Endothelial cell (in vitro differentiated cells): ENCODE results near the gene HAND2. TPM values are rescaled to one million over a fixed set of nuclear protein-coding genes. Genes with fewer than 3 reads are reported as not detected.
A peak's percentile ranks its signal among the peaks of the same experiment; 100 is the strongest.

Experiments
- DNase-seq: peaks from one replicate; pipeline ENCODE4 v3.0.0; 2021; ENCODE audit warnings: low spot score
- H3K27ac Mint-ChIP-seq: one replicate; pipeline ENCODE4 v1.8.0; 2021; ENCODE audit warnings: mixed read lengths, inconsistent platforms; ENCODE audit not compliant: unreplicated experiment
- H3K27me3 Mint-ChIP-seq: one replicate; pipeline ENCODE4 v1.8.0; 2021; ENCODE audit warnings: mild to moderate bottlenecking, moderate library complexity, mixed read lengths, inconsistent platforms; ENCODE audit not compliant: unreplicated experiment
- H3K36me3 Mint-ChIP-seq: one replicate; pipeline ENCODE4 v1.8.0; 2021; ENCODE audit warnings: mild to moderate bottlenecking, low read depth, mixed read lengths, inconsistent platforms; ENCODE audit not compliant: unreplicated experiment
- H3K4me1 Mint-ChIP-seq: one replicate; pipeline ENCODE4 v1.8.0; 2021; ENCODE audit warnings: mild to moderate bottlenecking, mixed read lengths, inconsistent platforms; ENCODE audit not compliant: unreplicated experiment
- H3K4me3 Mint-ChIP-seq: one replicate; pipeline ENCODE4 v1.8.0; 2021; ENCODE audit warnings: mild to moderate bottlenecking, mixed read lengths, inconsistent platforms; ENCODE audit not compliant: unreplicated experiment
- H3K9me3 Mint-ChIP-seq: one replicate; pipeline ENCODE4 v1.8.0; 2021; ENCODE audit warnings: mixed read lengths, inconsistent platforms; ENCODE audit not compliant: unreplicated experiment
- CTCF ChIP-seq: fragments of 200-600 bp; sonication (generic); IDR thresholded peaks from one replicate; pipeline ENCODE4 v1.5.0; 2021; ENCODE audit warnings: antibody characterized with exemption; ENCODE audit not compliant: unreplicated experiment
- total RNA-seq: library from RNA; stranded (reverse); fragmentation: NEBNext Ultra II Directional; extraction: Animal tissue kit (Norgen Biotek cat#: 25700); gene quantifications from one replicate; pipeline ENCODE4 v1.2.1, GENCODE V29; 2021; ENCODE audit not compliant: unreplicated experiment

The HAND2 gene
- total RNA-seq, 1 donor from 2014 or later: 1.5 TPM

- H3K27me3 Mint-ChIP-seq: peaks cover 52% of the 10 kb centered on the region
- no peaks in the 10 kb centered on the region for H3K36me3 Mint-ChIP-seq
- no peak for TF ChIP-seq CTCF
- peaks cover 34% of the 10 kb centered on the region for H3K4me1 Mint-ChIP-seq
- no peak overlapping the region for H3K27ac Mint-ChIP-seq
- H3K4me3 Mint-ChIP-seq: peak overlapping the region; percentile 26
- H3K9me3 Mint-ChIP-seq: no peaks in the 10 kb centered on the region
- DNase-seq: no peak
Observed at GRCh38 chr4:173516621-173517524, 13.2 kb downstream of the HAND2 start.

- Mint-ChIP-seq H3K27ac (no peak overlapping the region), H3K9me3 (no peaks in the 10 kb centered on the region), H3K4me1 (peaks cover 30% of the 10 kb centered on the region), H3K27me3 (peaks cover 48% of the 10 kb centered on the region), H3K36me3 (no peaks in the 10 kb centered on the region), H3K4me3 (peak overlapping the region; percentile 60)
- TF ChIP-seq CTCF: no peak
- DNase-seq: no peak
Observed at GRCh38 chr4:173515458-173515857, 14.6 kb downstream of the HAND2 start.

GRCh38 chr4:173514641-173515217 lies 15.3 kb downstream of the HAND2 start:
- Mint-ChIP-seq H3K27ac (no peak overlapping the region), H3K36me3 (no peaks in the 10 kb centered on the region), H3K4me3 (no peak overlapping the region), H3K27me3 (peaks cover 46% of the 10 kb centered on the region), H3K4me1 (peaks cover 31% of the 10 kb centered on the region), H3K9me3 (no peaks in the 10 kb centered on the region)
- no peak for TF ChIP-seq CTCF
- DNase-seq: no peak

GRCh38 chr4:173513651-173514050 lies 16.4 kb downstream of the HAND2 start:
- TF ChIP-seq CTCF: no peak
- H3K9me3 Mint-ChIP-seq: no peaks in the 10 kb centered on the region
- peaks cover 41% of the 10 kb centered on the region for H3K27me3 Mint-ChIP-seq
- H3K27ac Mint-ChIP-seq: no peak overlapping the region
- no peak for DNase-seq
- no peak overlapping the region for H3K4me3 Mint-ChIP-seq
- H3K36me3 Mint-ChIP-seq: no peaks in the 10 kb centered on the region
- peaks cover 35% of the 10 kb centered on the region for H3K4me1 Mint-ChIP-seq
